NCI-H1930 (cell line): Measurements from ENCODE around the gene TP53TG3D.
"Not testable (repeated sequence)": the region's sequence is repeated elsewhere in the genome, so short reads cannot be mapped to it uniquely, and the experiment has no call there.

ENCODE experiments used
- DNase-seq, 2 experiments: peaks; one replicate each; lab custom pipeline; 2025; lab: John Stamatoyannopoulos, UW

Gene TP53TG3D

GRCh38 chr16:32252986-32253385, at the start of gene TP53TG3D:
Gene TP53TG3D (plus strand): TSS chr16:32253286. CDS start chr16:32253354, 68 bp downstream.
- DNase-seq, result not testable (repeated sequence)

- DNase-seq, result not testable (repeated sequence)
Measured at GRCh38 chr16:32253507-32253906, 421 bp downstream of the TP53TG3D start.

DNA sequence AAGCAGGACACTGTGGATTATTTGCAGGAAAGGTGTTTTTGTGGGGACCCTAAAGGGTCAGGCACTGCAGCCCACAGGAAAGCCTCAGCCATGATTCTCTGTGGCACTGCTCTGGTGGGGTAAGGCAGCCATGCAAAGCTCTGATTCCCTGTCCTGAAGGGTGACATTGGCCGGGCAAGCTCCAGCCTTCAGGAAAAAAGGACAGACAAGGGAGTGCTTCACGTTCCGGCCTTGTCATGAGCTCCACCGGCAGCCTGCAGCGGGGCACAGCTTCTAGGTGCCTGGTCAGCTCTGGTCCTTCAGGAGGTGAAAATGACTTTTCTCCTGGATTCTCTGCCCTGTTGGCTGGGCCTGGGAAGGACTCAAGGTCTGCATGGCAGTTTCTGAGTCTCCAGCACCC, 8.4 kb downstream of the TP53TG3D start:
- not testable (repeated sequence) for DNase-seq

- not testable (repeated sequence) for DNase-seq
Measured at GRCh38 chr16:32263552-32263951, 10.5 kb downstream of the TP53TG3D start.

DNA sequence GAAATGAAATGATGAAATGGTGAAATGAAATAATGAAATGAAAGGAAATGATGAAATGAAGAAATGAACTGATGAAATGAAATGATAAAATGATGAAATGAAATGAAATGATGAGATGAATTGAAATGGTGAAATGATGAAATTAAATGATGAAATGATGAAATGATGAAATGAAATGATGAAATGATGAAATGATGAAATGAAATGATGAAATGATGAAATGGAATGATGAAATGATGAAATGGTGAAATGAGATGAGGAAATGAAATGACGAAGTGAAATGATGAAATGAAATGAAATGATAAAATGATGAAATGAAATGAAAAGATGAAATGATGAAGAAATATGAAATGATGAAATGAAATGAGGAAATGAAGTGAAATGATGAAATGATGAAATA, 28.8 kb downstream of the TP53TG3D start:
- DNase-seq, result not testable (repeated sequence)

GRCh38 chr16:32283024-32283423, 29.9 kb downstream of the TP53TG3D start:
- not testable (repeated sequence) for DNase-seq

DNA sequence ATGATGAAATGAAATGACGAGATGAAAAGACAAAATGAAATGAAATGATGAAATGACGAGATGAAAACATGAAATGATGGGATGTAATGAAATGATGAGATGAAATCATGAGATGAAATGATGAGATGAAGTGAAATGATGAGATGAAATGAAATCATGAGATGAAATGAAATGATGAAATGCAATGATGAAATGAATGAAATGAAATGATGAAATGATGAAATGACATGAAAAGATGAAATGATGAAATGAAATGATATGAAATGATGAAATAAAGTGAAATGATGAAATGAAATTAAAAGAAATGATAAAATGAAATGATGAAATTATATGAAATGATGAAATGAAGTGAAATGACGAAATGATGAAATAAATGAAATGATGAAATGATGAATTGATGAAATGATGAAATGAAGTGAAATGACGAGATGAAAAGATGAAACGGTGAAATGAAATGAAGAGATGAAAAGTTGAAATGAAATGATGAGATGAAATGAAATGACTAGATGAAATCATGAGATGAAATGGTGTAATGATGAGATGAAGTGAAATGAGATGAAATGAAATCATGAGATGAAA, 30.9 kb downstream of the TP53TG3D start:
- not testable (repeated sequence) for DNase-seq

- DNase-seq, result not testable (repeated sequence)
Measured at GRCh38 chr16:32284800-32285796, 32.0 kb downstream of the TP53TG3D start.

- DNase-seq, result not testable (repeated sequence)
Measured at GRCh38 chr16:32286193-32286592, 33.1 kb downstream of the TP53TG3D start.

DNA sequence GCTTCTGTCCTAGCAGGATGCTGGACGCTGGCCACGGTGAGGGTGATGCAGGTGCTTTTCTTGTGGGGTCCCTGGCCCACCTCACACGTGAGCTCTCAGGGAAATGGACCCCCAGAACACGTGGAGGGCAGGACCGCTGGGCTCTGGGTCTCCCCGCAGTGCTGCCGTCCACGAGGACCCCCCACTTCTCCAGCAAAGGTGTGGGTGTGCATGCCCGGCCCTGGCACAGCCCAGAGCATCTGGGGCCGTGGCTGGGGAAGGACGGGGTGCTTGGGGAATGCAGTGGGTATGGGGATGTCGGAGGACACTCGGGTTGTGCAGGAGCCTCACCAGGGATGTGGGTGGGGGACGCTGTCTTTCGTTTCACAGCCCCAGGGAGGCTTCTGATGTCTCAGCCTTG, 34.7 kb downstream of the TP53TG3D start:
- not testable (repeated sequence) for DNase-seq

GRCh38 chr16:32289197-32289596, 36.1 kb downstream of the TP53TG3D start:
- DNase-seq, result not testable (repeated sequence)

DNA sequence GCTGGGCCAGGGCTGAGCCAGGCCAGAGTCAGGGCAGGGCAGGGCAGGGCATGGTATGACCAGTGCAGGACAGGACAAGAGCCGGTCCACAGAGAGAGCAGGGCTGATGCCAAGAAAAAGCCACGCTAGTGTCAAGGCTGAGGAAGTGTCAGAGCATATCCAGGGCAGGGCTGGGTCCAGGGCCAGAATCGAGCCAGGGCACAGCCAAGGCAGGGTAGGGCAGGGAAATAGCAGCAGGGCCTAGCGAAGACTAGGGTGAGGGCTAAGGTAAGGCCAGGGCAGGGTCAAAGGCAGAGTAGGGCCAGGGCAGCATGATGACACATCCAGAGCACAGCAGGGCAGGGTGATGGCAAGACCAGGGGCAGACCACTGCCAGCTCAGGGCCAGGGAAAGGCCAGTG, 49.7 kb downstream of the TP53TG3D start:
- not testable (repeated sequence) for DNase-seq
